HUES48 (cell line): ENCODE measurements around the gene RBFOX2.
A peak's percentile ranks its signal among the peaks of the same experiment; 100 is the strongest.
"Not testable (repeated sequence)": the region's sequence is repeated elsewhere in the genome, so short reads cannot be mapped to it uniquely, and the experiment has no call there.

ENCODE experiments used
- H3K27ac ChIP-seq: one replicate; pipeline ENCODE4 v1.7.0; 2013; ENCODE audit warnings: low read depth, low read length, inconsistent platforms
- H3K27me3 ChIP-seq: 2 replicates; pipeline ENCODE4 v1.6.1; 2013; ENCODE audit warnings: mild to moderate bottlenecking, low read length; ENCODE audit not compliant: control insufficient read depth, insufficient read depth
- H3K36me3 ChIP-seq: 2 replicates; pipeline ENCODE4 v1.6.1; 2013; ENCODE audit warnings: low read length; ENCODE audit not compliant: control insufficient read depth, insufficient read depth
- H3K4me1 ChIP-seq: 2 replicates; pipeline ENCODE4 v1.6.1; 2013; ENCODE audit warnings: mild to moderate bottlenecking, low read length; ENCODE audit not compliant: control insufficient read depth, insufficient read depth
- H3K4me3 ChIP-seq: 2 replicates; pipeline ENCODE4 v1.5.1; 2013; ENCODE audit warnings: mild to moderate bottlenecking, low read depth, low read length
- H3K9ac ChIP-seq: 2 replicates; pipeline ENCODE4 v1.6.1; 2013; ENCODE audit warnings: mild to moderate bottlenecking, low read depth, low read length, moderate library complexity
- H3K9me3 ChIP-seq: 2 replicates; pipeline ENCODE4 v1.6.1; 2013; ENCODE audit warnings: low read length; ENCODE audit not compliant: control insufficient read depth, insufficient read depth

RBFOX2 gene

GRCh38 chr22:35799150-35799549 lies 229.5 kb downstream of the RBFOX2 start:
- Histone ChIP-seq H3K4me1 (peaks cover 14% of the 10 kb centered on the region; the same call in 1 of the 2 replicates), H3K9ac (no peak overlapping the region), H3K9me3 (no peaks in the 10 kb centered on the region), H3K27ac (no peak overlapping the region), H3K4me3 (no peak overlapping the region), H3K27me3 (no peaks in the 10 kb centered on the region), H3K36me3 (no peaks in the 10 kb centered on the region)

DNA sequence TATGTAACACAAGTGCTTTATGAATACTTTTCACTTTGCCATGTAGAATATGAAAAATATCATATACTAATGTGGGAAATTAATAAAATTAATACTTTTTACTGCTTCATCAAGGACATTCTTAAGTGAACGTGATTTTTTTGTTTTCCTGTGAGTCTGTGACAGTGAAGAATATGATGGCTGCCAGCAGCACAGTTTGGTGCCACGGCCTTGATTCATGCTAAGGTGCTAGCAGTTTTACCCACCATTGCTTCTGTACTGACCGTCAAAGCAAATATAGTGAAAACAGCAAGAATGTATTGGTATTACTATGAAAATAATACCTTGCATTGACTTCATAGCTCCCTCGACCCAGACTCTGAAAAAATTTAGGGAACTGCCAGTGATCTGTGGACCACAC lies 231.2 kb downstream of the RBFOX2 start:
- no peak overlapping the region for H3K4me3 ChIP-seq
- H3K36me3 ChIP-seq, result no peaks in the 10 kb centered on the region
- no peak overlapping the region for H3K27ac ChIP-seq
- H3K27me3 ChIP-seq, result no peaks in the 10 kb centered on the region
- no peak overlapping the region for H3K9ac ChIP-seq
- no peaks in the 10 kb centered on the region for H3K9me3 ChIP-seq
- H3K4me1 ChIP-seq, result peaks cover 14% of the 10 kb centered on the region; the same call in 1 of the 2 replicates

DNA sequence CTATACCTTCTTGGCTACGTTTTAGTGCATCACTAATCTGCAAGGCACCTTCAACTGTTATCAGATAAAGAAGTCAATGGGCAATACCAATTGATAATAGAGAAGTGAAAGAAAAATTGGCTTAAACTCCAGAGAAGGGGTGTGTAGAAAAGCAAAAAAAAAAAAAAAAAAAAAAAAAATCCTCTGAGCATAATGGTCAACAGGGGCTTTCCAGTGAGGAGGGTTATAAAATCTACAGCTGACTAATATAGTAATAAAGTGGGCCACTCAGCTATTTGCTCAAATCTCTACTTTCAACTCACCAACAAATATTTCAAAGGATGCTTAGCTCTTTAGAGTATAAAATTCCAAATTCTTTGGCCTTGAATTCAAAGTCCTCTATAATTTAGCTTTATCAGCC lies 233.1 kb downstream of the RBFOX2 start:
- Histone ChIP-seq H3K27ac (no peak overlapping the region), H3K4me1 (peaks cover 12% of the 10 kb centered on the region; the same call in 1 of the 2 replicates), H3K9me3 (no peaks in the 10 kb centered on the region), H3K27me3 (no peaks in the 10 kb centered on the region), H3K36me3 (no peaks in the 10 kb centered on the region), H3K4me3 (no peak overlapping the region), H3K9ac (no peak overlapping the region)

DNA sequence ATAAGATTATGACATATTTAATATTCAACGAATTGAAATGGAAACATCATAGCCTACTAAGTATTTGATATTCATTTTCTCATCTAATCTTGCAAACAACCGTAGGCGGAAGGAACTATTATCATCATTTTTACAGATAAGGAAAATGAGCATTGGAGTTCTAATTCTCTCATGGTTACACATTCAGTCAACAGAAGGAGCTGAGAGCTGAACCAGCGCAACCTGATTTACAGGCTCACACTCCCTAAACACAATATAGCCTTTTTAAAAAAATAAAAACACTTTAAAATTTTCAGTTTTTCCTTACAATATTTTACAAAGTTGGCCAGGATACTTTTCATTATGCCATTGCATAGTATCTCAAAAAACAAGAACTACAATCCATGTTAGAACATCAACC lies 236.1 kb downstream of the RBFOX2 start:
- Histone ChIP-seq H3K4me3 (no peak overlapping the region), H3K36me3 (0 out of 2 replicates have a peak, but pooled peaks cover 4% of the 10 kb centered on the region), H3K9me3 (no peaks in the 10 kb centered on the region), H3K4me1 (no peaks in the 10 kb centered on the region), H3K27ac (no peak overlapping the region), H3K27me3 (no peaks in the 10 kb centered on the region), H3K9ac (no peak overlapping the region)

DNA sequence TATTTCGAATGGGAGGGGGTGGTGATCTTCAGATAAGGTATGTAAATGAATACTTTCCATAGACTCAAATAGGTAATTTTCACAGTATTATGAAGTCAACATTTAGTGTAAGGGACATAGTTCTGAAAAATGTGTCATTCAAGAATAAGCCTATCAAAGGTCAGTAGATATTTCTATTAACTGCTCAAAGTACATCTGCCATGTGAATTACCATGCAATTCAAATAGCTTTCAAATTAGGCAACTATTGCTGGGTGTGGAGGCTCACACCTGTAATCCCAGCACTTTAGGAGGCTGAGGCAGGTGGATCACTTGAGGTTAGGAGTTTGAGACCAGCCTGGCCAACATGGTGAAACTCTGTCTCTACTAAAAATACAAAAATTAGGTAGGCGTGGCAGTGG lies 236.8 kb downstream of the RBFOX2 start:
- H3K27me3 ChIP-seq, H3K36me3 ChIP-seq, H3K27ac ChIP-seq, H3K9ac ChIP-seq, H3K4me3 ChIP-seq, H3K4me1 ChIP-seq, H3K9me3 ChIP-seq: not testable (repeated sequence)

GRCh38 chr22:35785181-35785923 lies 243.3 kb downstream of the RBFOX2 start:
- Histone ChIP-seq H3K4me1 (0 out of 2 replicates have a peak, but pooled peaks cover 3% of the 10 kb centered on the region), H3K4me3 (no peak overlapping the region), H3K36me3 (peaks cover 19% of the 10 kb centered on the region)

DNA sequence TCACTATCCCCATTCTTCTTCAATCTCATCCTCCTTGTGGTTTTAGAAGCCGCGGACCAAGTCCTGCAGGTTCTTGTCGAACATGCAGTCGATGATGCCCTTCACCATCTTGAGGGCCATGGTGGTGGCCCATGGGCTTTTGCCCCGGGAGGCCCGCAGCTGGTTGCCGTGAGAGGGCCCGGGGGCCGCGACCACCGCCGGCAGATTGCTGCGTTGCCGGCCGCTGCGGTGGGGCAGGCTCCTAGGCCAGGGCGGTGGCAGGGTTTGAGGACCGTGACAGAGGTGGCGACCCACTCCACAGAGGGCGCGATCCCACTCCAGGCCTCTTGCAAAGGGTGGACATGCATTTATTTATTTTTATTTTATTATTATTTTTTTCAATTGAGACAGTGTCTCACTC lies 244.0 kb downstream of the RBFOX2 start:
- Histone ChIP-seq H3K9ac (no peak overlapping the region), H3K27me3 (no peaks in the 10 kb centered on the region), H3K36me3 (peaks cover 25% of the 10 kb centered on the region), H3K27ac (no peak overlapping the region), H3K4me1 (0 out of 2 replicates have a peak, but pooled peaks cover 3% of the 10 kb centered on the region), H3K4me3 (no peak overlapping the region), H3K9me3 (no peaks in the 10 kb centered on the region)

More at GRCh38 chr22:35785181-35785923, 243.3 kb downstream of the RBFOX2 start:
- Histone ChIP-seq H3K9ac (no peak overlapping the region), H3K27ac (no peak overlapping the region), H3K27me3 (no peaks in the 10 kb centered on the region), H3K9me3 (no peaks in the 10 kb centered on the region)

DNA sequence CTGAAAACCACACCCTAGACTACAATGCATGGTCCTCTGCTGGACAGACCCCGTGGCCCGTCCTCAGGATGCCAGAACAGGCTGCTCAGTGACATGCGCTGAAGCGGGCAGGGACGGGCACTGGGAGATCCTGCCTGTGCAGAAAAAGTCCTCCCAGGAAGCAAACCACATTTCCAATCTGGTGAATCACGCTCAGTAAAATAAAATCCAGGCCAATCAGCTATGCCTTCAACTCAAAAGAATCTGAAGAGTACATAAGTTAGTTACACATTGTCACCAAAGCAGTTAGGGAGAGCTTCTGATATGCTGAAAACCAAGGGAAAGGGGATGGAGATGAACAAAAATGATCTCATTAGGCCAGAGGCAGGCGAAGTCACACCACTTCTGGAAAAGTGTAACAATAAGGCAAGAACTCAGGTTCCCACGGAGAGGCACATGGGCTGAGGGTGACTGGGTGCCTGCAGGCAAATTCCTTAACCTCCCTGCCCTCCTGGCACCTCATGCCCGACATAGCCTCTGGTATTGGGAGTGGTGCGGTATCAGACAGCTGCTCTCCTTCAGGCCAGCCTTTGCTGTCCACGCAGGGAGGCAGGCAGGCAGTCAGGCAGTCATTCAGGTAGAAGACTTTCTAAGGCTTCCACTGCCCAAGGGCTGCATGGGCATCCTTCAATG lies 244.5 kb downstream of the RBFOX2 start:
- Histone ChIP-seq H3K4me1 (0 out of 2 replicates have a peak, but pooled peaks cover 3% of the 10 kb centered on the region), H3K9me3 (no peaks in the 10 kb centered on the region), H3K36me3 (peaks cover 25% of the 10 kb centered on the region), H3K4me3 (no peak overlapping the region), H3K9ac (no peak overlapping the region), H3K27me3 (no peaks in the 10 kb centered on the region), H3K27ac (no peak overlapping the region)

GRCh38 chr22:35782504-35782903 lies 246.1 kb downstream of the RBFOX2 start:
- no peak overlapping the region for H3K9ac ChIP-seq
- peaks cover 21% of the 10 kb centered on the region for H3K36me3 ChIP-seq
- no peaks in the 10 kb centered on the region for H3K9me3 ChIP-seq
- H3K4me1 ChIP-seq, result peaks cover 8% of the 10 kb centered on the region; the same call in 1 of the 2 replicates
- no peak overlapping the region for H3K4me3 ChIP-seq
- no peaks in the 10 kb centered on the region for H3K27me3 ChIP-seq
- no peak overlapping the region for H3K27ac ChIP-seq

GRCh38 chr22:35781898-35782297 lies 246.7 kb downstream of the RBFOX2 start:
- peaks cover 21% of the 10 kb centered on the region for H3K36me3 ChIP-seq
- no peak overlapping the region for H3K9ac ChIP-seq
- H3K27me3 ChIP-seq, result no peaks in the 10 kb centered on the region
- H3K4me3 ChIP-seq, result no peak overlapping the region
- no peak overlapping the region for H3K27ac ChIP-seq
- H3K4me1 ChIP-seq, result peaks cover 8% of the 10 kb centered on the region; the same call in 1 of the 2 replicates
- no peaks in the 10 kb centered on the region for H3K9me3 ChIP-seq

GRCh38 chr22:35777335-35777975 lies 251.2 kb downstream of the RBFOX2 start:
- no peaks in the 10 kb centered on the region for H3K9me3 ChIP-seq
- no peaks in the 10 kb centered on the region for H3K27me3 ChIP-seq
- no peak overlapping the region for H3K4me3 ChIP-seq
- peak overlapping the region; percentile 21 for H3K27ac ChIP-seq
- H3K9ac ChIP-seq, result no peak overlapping the region
- peaks cover 25% of the 10 kb centered on the region for H3K36me3 ChIP-seq
- H3K4me1 ChIP-seq, result peaks cover 6% of the 10 kb centered on the region; the same call in 1 of the 2 replicates
